Osteocyte (in vitro differentiated cells): ENCODE data around the gene TEX2. TPM values are rescaled to one million over a fixed set of nuclear protein-coding genes. Genes with fewer than 3 reads are reported as not detected.
A peak's percentile ranks its signal among the peaks of the same experiment; 100 is the strongest.

Experiments
- DNase-seq: peaks from one replicate; pipeline ENCODE4 v3.0.0; 2021; ENCODE audit warnings: mixed read lengths; ENCODE audit not compliant: unreplicated experiment; ENCODE audit errors: extremely low spot score
- H3K27ac Mint-ChIP-seq: one replicate; pipeline ENCODE4 v1.8.0; 2021; ENCODE audit warnings: mild to moderate bottlenecking, mixed read lengths; ENCODE audit not compliant: unreplicated experiment
- H3K27me3 Mint-ChIP-seq: one replicate; pipeline ENCODE4 v1.8.0; 2021; ENCODE audit warnings: mixed read lengths; ENCODE audit not compliant: unreplicated experiment
- H3K36me3 Mint-ChIP-seq: one replicate; pipeline ENCODE4 v1.8.0; 2021; ENCODE audit warnings: mixed read lengths; ENCODE audit not compliant: unreplicated experiment
- H3K4me1 Mint-ChIP-seq: one replicate; pipeline ENCODE4 v1.8.0; 2021; ENCODE audit warnings: mixed read lengths; ENCODE audit not compliant: unreplicated experiment
- H3K4me3 Mint-ChIP-seq: one replicate; pipeline ENCODE4 v1.8.0; 2021; ENCODE audit warnings: mild to moderate bottlenecking, moderate library complexity, mixed read lengths; ENCODE audit not compliant: unreplicated experiment
- H3K9me3 Mint-ChIP-seq: one replicate; pipeline ENCODE4 v1.8.0; 2021; ENCODE audit warnings: mixed read lengths; ENCODE audit not compliant: unreplicated experiment
- total RNA-seq: library from RNA; stranded (reverse); gene quantifications from 2 replicates; pipeline ENCODE4 v1.2.1, GENCODE V29; 2021
- TF ChIP-seq, protein P1 (sequence below): fragments of 200-600 bp; sonication (generic); IDR thresholded peaks from 2 replicates; pipeline ENCODE4 v1.5.0; 2021; ENCODE audit warnings: antibody characterized with exemption, mild to moderate bottlenecking, moderate library complexity

TEX2 gene
- total RNA-seq, 1 donor from 2014 or later = 73.5 TPM

DNA sequence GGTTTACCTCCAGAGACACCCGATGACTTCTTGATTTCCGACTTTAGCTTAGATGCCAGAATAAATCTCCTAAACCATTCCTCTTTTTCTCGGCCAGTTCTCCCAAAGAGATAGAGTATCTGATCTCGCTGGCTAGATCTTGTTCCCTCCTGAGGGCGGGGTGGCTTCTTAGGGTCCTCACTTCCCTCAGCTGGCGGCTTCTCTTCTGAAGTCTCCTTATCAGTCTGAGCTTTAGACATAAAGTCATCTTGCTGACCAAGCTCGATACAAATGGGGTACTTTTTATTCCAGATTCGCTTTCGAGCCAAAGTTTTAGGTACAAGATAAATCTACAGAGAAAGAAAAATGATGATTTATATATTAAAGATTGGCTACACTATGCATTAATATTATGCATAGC lies 69.5 kb downstream of the TEX2 start:
- Mint-ChIP-seq H3K36me3 (peaks cover 42% of the 10 kb centered on the region), H3K4me3 (no peak overlapping the region), H3K27me3 (no peaks in the 10 kb centered on the region), H3K9me3 (peaks cover 6% of the 10 kb centered on the region), H3K4me1 (peaks cover 29% of the 10 kb centered on the region), H3K27ac (no peak overlapping the region)
- no peak for DNase-seq
- TF ChIP-seq, protein P1, sequence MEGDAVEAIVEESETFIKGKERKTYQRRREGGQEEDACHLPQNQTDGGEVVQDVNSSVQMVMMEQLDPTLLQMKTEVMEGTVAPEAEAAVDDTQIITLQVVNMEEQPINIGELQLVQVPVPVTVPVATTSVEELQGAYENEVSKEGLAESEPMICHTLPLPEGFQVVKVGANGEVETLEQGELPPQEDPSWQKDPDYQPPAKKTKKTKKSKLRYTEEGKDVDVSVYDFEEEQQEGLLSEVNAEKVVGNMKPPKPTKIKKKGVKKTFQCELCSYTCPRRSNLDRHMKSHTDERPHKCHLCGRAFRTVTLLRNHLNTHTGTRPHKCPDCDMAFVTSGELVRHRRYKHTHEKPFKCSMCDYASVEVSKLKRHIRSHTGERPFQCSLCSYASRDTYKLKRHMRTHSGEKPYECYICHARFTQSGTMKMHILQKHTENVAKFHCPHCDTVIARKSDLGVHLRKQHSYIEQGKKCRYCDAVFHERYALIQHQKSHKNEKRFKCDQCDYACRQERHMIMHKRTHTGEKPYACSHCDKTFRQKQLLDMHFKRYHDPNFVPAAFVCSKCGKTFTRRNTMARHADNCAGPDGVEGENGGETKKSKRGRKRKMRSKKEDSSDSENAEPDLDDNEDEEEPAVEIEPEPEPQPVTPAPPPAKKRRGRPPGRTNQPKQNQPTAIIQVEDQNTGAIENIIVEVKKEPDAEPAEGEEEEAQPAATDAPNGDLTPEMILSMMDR = no peak

DNA sequence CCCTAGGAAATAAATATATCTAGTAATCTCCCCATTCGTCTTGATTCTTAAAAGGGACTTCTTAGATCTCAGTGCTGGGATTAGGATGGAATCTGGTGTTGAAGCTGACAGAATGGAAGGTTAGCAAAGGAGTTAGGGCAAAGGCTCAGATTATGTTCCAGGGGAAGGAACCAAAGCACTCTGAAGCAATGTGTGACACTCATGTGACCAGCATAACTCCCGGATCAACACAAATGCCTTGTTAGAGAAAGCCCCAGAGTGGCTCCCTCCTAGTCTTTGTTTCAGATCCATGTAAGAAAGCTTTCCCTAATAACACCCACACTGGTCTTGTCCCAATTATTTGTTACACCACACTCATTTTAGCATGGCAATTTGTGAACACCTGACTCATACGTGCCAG lies 70.5 kb downstream of the TEX2 start:
- H3K27me3 Mint-ChIP-seq = no peaks in the 10 kb centered on the region
- H3K36me3 Mint-ChIP-seq = peaks cover 45% of the 10 kb centered on the region
- no peak overlapping the region for H3K4me3 Mint-ChIP-seq
- TF ChIP-seq, protein P1 = no peak
- DNase-seq = no peak
- no peak overlapping the region for H3K27ac Mint-ChIP-seq
- H3K9me3 Mint-ChIP-seq = peaks cover 5% of the 10 kb centered on the region
- H3K4me1 Mint-ChIP-seq = peaks cover 22% of the 10 kb centered on the region

DNA sequence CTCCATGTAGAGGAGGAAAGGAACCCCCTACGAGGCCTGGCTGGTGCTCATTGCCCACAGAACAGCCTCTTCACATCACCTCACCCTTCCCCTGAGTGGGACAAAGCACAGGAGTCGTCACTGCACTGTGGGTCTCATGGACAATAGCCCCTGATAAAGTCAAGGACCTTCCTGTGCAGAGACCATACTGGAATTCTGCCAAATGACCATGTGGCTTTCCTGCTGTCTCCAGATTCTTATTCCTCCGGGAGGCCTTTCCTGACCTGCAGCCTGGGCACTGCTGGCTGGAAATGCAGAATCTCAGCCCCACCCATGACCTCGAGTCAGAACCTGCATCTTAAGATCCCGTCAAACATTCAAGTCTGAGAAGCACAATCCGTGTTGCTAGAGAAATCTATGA lies 72.6 kb downstream of the TEX2 start:
- H3K27me3 Mint-ChIP-seq = no peaks in the 10 kb centered on the region
- TF ChIP-seq, protein P1 = no peak
- DNase-seq = no peak
- H3K4me1 Mint-ChIP-seq = peaks cover 12% of the 10 kb centered on the region
- peaks cover 51% of the 10 kb centered on the region for H3K36me3 Mint-ChIP-seq
- H3K9me3 Mint-ChIP-seq = no peaks in the 10 kb centered on the region
- peak overlapping the region; percentile 23 for H3K27ac Mint-ChIP-seq
- H3K4me3 Mint-ChIP-seq = no peak overlapping the region

DNA sequence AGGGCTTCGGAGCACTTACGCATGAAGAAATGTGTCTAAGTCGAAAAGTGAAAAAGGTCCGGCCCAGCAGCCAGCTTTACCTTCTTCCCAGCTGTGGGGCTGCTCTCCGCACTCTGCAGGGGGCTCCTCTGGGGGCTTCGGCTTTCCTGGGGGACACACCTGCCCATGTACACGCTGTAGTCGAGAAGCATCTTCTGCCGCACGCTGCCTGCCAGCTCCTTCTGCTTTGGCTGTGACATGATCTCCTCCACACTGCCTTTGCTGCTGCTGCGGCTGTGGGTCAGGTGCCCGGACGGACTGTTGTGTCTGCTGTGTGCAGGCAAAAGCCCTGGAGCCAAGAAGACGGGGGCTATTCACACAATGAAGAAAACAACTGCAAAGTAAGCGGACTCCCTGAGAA lies 75.0 kb downstream of the TEX2 start:
- Mint-ChIP-seq H3K4me3 (no peak overlapping the region), H3K4me1 (peaks cover 16% of the 10 kb centered on the region), H3K9me3 (no peaks in the 10 kb centered on the region), H3K27me3 (no peaks in the 10 kb centered on the region), H3K36me3 (peaks cover 48% of the 10 kb centered on the region), H3K27ac (no peak overlapping the region)
- DNase-seq = no peak
- TF ChIP-seq, protein P1 = no peak

DNA sequence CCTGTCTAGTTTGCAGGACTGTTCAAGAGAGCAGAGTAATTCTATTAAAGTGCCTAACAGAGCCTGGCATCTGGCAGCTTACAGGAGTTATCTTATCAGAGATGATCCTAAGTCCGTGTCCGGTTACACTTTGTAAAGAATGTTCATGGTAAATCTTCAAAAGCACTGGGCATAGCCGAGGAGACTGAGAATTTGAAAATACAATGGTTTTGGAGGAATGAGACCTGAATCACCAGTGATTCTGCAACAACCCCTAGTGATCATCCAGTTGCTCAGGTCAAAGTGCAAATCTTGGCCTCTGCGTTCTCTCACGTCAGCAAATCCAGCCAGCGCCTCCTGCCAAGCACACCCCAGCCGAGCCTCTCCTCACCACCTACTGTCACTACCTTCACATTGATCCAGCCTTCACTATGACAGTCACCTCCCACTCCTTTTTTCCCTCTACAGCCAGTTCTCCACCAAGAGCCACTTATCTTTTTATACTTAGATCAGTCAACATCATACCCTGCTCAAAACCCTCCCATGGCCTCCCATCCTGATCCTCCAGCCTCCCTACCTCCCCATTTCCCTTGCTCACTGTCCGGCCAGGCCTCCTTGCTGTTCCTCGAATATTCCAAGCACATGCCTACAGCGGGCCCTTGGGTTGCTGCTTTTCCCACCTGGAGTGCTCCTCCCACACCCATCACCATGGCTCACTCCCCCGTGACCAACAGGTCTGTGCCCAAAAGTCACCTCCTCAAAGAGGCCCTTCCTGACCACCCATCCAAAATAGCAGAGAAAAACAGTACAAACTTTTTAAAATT lies 75.8 kb downstream of the TEX2 start:
- Mint-ChIP-seq H3K4me3 (no peak overlapping the region), H3K4me1 (peaks cover 16% of the 10 kb centered on the region), H3K27me3 (no peaks in the 10 kb centered on the region), H3K36me3 (peaks cover 41% of the 10 kb centered on the region), H3K27ac (no peak overlapping the region), H3K9me3 (no peaks in the 10 kb centered on the region)
- no peak for DNase-seq
- TF ChIP-seq, protein P1 = no peak
